Chondrocyte (in vitro differentiated cells): Measurements from ENCODE around the gene RXRG. TPM values are rescaled to one million over a fixed set of nuclear protein-coding genes. Genes with fewer than 3 reads are reported as not detected.

ENCODE experiments used
- DNase-seq: peaks from one replicate; pipeline ENCODE4 v3.0.0; 2021; ENCODE audit warnings: mixed read lengths, low spot score
- H3K27ac Mint-ChIP-seq: one replicate; pipeline ENCODE4 v1.8.0; 2021; ENCODE audit warnings: mild to moderate bottlenecking, moderate library complexity, mixed read lengths; ENCODE audit not compliant: unreplicated experiment
- H3K27me3 Mint-ChIP-seq: 2 replicates; pipeline ENCODE4 v1.8.0; 2021; ENCODE audit warnings: low read depth, mixed read lengths
- H3K36me3 Mint-ChIP-seq: 2 replicates; pipeline ENCODE4 v1.8.0; 2021; ENCODE audit warnings: low read depth, mixed read lengths
- H3K4me1 Mint-ChIP-seq: 2 replicates; pipeline ENCODE4 v1.8.0; 2021; ENCODE audit warnings: low read depth, mild to moderate bottlenecking, mixed read lengths
- H3K4me3 Mint-ChIP-seq: one replicate; pipeline ENCODE4 v1.8.0; 2021; ENCODE audit warnings: mild to moderate bottlenecking, moderate library complexity, mixed read lengths; ENCODE audit not compliant: unreplicated experiment
- H3K9me3 Mint-ChIP-seq: 2 replicates; pipeline ENCODE4 v1.8.0; 2021; ENCODE audit warnings: low read depth, mixed read lengths
- total RNA-seq: library from RNA; stranded (reverse); gene quantifications from 3 replicates; pipeline ENCODE4 v1.2.1, GENCODE V29; 2021
- TF ChIP-seq, protein P1 (sequence below): fragments of 200-600 bp; sonication (generic); IDR thresholded peaks from 2 replicates; pipeline ENCODE4 v1.5.0; 2021; ENCODE audit warnings: antibody characterized with exemption, mild to moderate bottlenecking, moderate library complexity

The RXRG gene
- total RNA-seq, 1 donor from 2014 or later = not detected

DNA sequence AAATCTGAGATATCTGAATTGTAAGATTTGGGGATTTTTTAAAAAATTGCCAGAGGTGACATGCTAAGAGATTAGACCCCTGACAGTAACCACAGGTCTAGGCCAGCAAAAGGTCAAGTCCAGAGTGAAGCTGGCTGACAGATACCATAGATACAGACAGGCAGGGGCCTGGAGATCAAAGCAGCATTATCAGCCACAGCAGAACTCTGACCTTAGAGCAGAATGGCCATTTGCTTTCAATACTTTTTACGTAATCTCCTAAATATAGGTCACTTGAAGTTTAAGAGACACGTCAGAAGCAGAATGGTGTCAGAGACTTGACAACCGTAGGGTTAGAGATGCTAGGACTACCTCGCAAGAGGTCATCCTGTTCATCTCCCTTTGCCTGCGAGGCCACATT, 40.8 kb upstream of the RXRG start:
- TF ChIP-seq, protein P1, sequence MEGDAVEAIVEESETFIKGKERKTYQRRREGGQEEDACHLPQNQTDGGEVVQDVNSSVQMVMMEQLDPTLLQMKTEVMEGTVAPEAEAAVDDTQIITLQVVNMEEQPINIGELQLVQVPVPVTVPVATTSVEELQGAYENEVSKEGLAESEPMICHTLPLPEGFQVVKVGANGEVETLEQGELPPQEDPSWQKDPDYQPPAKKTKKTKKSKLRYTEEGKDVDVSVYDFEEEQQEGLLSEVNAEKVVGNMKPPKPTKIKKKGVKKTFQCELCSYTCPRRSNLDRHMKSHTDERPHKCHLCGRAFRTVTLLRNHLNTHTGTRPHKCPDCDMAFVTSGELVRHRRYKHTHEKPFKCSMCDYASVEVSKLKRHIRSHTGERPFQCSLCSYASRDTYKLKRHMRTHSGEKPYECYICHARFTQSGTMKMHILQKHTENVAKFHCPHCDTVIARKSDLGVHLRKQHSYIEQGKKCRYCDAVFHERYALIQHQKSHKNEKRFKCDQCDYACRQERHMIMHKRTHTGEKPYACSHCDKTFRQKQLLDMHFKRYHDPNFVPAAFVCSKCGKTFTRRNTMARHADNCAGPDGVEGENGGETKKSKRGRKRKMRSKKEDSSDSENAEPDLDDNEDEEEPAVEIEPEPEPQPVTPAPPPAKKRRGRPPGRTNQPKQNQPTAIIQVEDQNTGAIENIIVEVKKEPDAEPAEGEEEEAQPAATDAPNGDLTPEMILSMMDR = no peak
- no peak overlapping the region for H3K4me3 Mint-ChIP-seq
- DNase-seq = no peak
- H3K27ac Mint-ChIP-seq = no peak overlapping the region
- no peaks in the 10 kb centered on the region for H3K36me3 Mint-ChIP-seq
- H3K4me1 Mint-ChIP-seq = peaks cover 6% of the 10 kb centered on the region
- H3K9me3 Mint-ChIP-seq = no peaks in the 10 kb centered on the region
- peaks cover 20% of the 10 kb centered on the region for H3K27me3 Mint-ChIP-seq

DNA sequence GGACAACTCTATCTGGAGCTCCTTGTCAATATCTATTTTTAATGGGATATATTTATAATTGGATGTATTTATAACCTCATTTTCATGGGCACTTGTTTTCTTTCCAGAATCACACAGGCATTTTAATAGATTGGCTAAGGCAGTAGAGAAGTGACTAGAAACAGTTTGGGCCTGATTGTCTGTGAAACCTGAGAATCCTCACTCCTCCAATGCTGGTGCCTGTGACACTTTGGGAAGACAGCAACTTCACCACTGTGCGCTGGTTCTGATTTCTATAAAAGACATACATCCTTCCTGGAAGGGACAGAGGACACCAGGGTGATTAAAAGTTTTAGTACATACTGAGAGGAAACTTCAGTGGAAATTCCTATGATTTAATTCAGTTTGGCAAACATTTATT, 39.6 kb upstream of the RXRG start:
- TF ChIP-seq, protein P1 = no peak
- Mint-ChIP-seq H3K27me3 (peaks cover 15% of the 10 kb centered on the region), H3K27ac (no peak overlapping the region), H3K4me1 (peaks cover 6% of the 10 kb centered on the region), H3K9me3 (no peaks in the 10 kb centered on the region), H3K4me3 (no peak overlapping the region), H3K36me3 (no peaks in the 10 kb centered on the region)
- no peak for DNase-seq

DNA sequence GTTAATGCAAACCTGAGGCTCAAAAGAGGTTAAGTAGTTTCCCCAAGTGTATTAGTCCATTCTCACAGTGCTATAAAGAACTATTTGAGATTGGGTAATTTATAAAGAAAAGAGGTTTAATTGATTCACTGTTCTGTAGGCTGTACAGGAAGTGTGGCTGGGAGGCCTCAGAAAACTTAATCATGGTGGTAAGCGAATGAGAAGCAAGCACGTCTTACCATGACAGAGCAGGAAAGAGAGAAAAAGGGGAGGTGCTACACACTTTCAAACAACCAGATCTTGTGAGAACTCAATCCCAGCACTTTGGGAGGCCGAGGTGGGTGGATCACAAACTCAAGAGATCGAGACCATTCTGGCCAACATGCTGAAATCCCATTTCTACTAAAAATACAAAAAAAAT, 38.5 kb upstream of the RXRG start:
- H3K36me3 Mint-ChIP-seq = no peaks in the 10 kb centered on the region
- H3K9me3 Mint-ChIP-seq = no peaks in the 10 kb centered on the region
- no peak overlapping the region for H3K4me3 Mint-ChIP-seq
- peaks cover 6% of the 10 kb centered on the region for H3K4me1 Mint-ChIP-seq
- no peak overlapping the region for H3K27ac Mint-ChIP-seq
- TF ChIP-seq, protein P1 = no peak
- DNase-seq = no peak
- peaks cover 15% of the 10 kb centered on the region for H3K27me3 Mint-ChIP-seq

DNA sequence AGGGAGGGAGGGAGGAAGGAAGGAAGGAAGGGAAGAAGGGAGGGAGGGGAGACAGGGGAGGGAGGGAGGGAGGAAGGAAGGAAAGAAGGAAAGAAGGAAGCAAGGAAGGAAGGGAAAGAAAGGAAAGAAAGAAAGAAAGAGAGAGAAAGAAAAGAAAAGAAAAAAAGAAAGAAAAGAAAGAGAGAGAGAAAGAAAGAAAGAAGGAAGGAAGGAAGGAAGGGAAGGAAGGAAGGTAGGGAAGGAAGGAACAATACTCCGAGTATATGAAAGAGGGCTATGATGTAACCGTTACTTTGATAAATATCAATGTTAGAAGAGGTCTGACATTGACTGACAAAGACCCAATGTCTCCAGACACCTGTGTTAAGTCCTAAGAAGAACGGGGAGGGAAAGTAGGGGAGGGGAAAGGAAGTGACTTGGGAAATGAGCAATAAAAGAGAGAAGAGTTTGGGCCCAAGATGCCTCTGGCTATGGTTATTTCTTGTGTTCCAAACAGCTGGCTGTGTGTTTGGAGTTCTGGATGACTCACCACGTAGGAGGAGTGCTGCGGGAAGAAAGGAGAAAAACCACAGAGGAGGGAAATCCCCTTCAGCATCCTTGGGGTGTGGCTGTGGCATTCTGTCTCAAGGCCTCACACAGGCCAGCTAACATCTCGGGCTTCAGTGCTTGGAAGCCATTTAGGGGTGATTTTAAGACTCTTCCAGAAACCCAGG, 37.0 kb upstream of the RXRG start:
- no peaks in the 10 kb centered on the region for H3K36me3 Mint-ChIP-seq
- no peak for DNase-seq
- peaks cover 6% of the 10 kb centered on the region for H3K4me1 Mint-ChIP-seq
- no peak overlapping the region for H3K4me3 Mint-ChIP-seq
- peaks cover 7% of the 10 kb centered on the region for H3K27me3 Mint-ChIP-seq
- H3K9me3 Mint-ChIP-seq = no peaks in the 10 kb centered on the region
- no peak overlapping the region for H3K27ac Mint-ChIP-seq
- TF ChIP-seq, protein P1 = no peak

DNA sequence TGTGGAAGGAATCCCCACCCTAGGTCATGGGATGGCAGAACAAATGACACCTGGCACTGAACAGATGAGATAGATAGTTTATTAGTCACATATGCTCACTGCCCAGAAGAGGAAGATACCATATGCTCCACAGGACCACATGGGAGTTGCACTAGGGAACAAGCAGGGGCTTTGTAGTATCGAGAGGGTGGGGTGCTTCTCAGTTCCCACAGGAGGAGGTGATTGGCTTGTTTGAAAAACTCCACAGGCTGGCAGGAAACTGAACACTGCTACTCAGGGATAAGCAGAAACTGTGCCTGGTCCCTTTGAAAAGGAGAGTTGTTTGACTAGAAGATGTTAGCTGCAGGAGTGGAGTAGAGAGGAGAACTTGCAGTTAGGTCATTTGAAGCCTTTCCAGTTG, 31.9 kb upstream of the RXRG start:
- no peak for DNase-seq
- no peaks in the 10 kb centered on the region for H3K4me1 Mint-ChIP-seq
- no peak overlapping the region for H3K4me3 Mint-ChIP-seq
- H3K9me3 Mint-ChIP-seq = no peaks in the 10 kb centered on the region
- no peak overlapping the region for H3K27ac Mint-ChIP-seq
- TF ChIP-seq, protein P1 = no peak
- no peaks in the 10 kb centered on the region for H3K36me3 Mint-ChIP-seq
- H3K27me3 Mint-ChIP-seq = peaks cover 27% of the 10 kb centered on the region
